ENCODE measurements around the gene SEC24C.

Gene SEC24C

DNA sequence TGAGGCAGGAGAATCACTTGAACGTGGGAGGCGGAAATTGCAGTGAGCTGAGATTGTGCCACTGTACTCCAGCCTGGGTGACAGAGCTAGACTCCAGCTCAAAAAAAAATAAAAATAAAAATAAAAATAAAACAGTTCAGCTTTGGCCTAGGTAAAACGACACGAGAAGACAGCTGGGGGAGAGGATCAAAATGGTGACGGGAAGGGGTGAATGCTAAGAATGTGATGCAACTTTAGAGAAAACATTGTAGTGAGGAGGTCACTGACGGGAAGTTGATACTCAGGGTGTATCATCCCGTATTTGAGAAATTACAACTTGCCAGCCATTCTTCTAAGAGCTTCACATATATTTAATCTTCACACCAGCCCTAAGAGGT is 66.2 kb downstream of the SEC24C start:
- no peak for TF ChIP-seq CTCF (IDR thresholded peaks at IDR 0.05)
- H3K36me3 ChIP-seq (ENCODE audit: control insufficient read depth, insufficient read depth, low read length) = no peaks in the 10 kb centered on the region
- H3K4me2 ChIP-seq (ENCODE audit: low read length) = peak overlapping the region; percentile 61
- no peaks in the 10 kb centered on the region for H3K9me3 ChIP-seq (ENCODE audit: control insufficient read depth, low read length)
- no peaks in the 10 kb centered on the region for H3K27me3 ChIP-seq (ENCODE audit: control insufficient read depth, insufficient read depth, low read length)
- H3K4me3 ChIP-seq (ENCODE audit: low read depth, low read length) = peak overlapping the region; percentile 69
- H3K79me2 ChIP-seq = peaks cover 12% of the 10 kb centered on the region
- peaks cover 15% of the 10 kb centered on the region for H3K4me1 ChIP-seq
- H3K27ac ChIP-seq = no peak overlapping the region
- no peak overlapping the region for H3K9ac ChIP-seq
- H2AFZ ChIP-seq = no peak overlapping the region

DNA sequence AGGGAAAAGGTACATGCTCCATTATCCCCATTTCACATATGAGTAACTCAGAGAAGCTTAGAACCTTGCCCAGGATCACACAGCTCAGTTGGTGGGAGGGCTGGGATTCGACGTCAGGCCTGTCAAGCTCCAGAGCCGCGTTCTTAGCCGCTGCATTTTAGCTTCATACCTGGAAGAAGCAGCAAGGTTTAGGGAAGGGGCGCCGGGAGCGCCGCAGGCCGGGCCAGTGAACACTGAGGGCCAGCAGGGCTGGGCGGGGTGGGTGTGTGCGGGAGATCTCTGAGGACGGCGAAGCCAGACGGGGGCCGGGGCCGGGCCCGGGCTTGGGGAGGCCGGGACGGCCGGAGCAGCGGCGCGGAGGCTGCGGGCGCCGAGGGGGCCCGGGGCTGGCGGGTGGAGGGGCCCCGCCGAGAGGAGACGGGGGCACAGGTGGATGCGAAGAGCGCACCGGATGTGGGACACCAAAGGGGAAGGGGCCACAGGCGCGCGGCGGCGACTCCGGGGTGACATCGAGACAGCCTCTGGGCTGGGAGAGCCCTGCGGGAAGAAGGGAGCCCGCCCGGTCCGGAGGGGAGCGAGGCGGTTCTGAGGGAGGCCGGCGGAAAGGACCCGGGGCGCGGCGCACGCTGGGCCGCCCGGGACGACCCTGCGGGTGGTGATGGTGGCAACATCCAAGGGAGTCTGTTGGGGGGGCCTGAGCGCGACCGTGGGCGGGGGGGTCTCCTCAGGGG is 66.7 kb downstream of the SEC24C start:
- Histone ChIP-seq H3K9me3 (ENCODE audit: control insufficient read depth, low read length) (no peaks in the 10 kb centered on the region), H3K27ac (peak overlapping the region; percentile 86), H3K36me3 (ENCODE audit: control insufficient read depth, insufficient read depth, low read length) (no peaks in the 10 kb centered on the region), H3K27me3 (ENCODE audit: control insufficient read depth, insufficient read depth, low read length) (no peaks in the 10 kb centered on the region), H3K4me3 (ENCODE audit: low read depth, low read length) (peak overlapping the region; percentile 69), H3K9ac (peak overlapping the region; percentile 57), H3K79me2 (peaks cover 12% of the 10 kb centered on the region), H2AFZ (peak overlapping the region; percentile 94), H3K4me2 (ENCODE audit: low read length) (peak overlapping the region; percentile 61), H3K4me1 (peaks cover 15% of the 10 kb centered on the region)
- TF ChIP-seq CTCF (IDR thresholded peaks at IDR 0.05) = no peak

- H3K9me3 ChIP-seq (ENCODE audit: control insufficient read depth, low read length) = no peaks in the 10 kb centered on the region
- H3K79me2 ChIP-seq = no peaks in the 10 kb centered on the region
- no peak overlapping the region for H3K4me2 ChIP-seq (ENCODE audit: low read length)
- H3K9ac ChIP-seq = no peak overlapping the region
- no peak overlapping the region for H2AFZ ChIP-seq
- H3K27ac ChIP-seq = no peak overlapping the region
- H3K27me3 ChIP-seq (ENCODE audit: control insufficient read depth, insufficient read depth, low read length) = no peaks in the 10 kb centered on the region
- no peaks in the 10 kb centered on the region for H3K36me3 ChIP-seq (ENCODE audit: control insufficient read depth, insufficient read depth, low read length)
- H3K4me3 ChIP-seq (ENCODE audit: low read depth, low read length) = no peak overlapping the region
- peaks cover 10% of the 10 kb centered on the region for H3K4me1 ChIP-seq
- TF ChIP-seq CTCF (IDR thresholded peaks at IDR 0.05) = no peak
Observed at GRCh38 chr10:73812657-73813056, 68.5 kb downstream of the SEC24C start.

GRCh38 chr10:73813333-73813732 is 69.2 kb downstream of the SEC24C start:
- Histone ChIP-seq H3K4me2 (ENCODE audit: low read length) (no peak overlapping the region), H3K9ac (no peak overlapping the region), H2AFZ (no peak overlapping the region), H3K79me2 (no peaks in the 10 kb centered on the region), H3K4me3 (ENCODE audit: low read depth, low read length) (no peak overlapping the region), H3K27ac (no peak overlapping the region), H3K4me1 (peaks cover 10% of the 10 kb centered on the region), H3K36me3 (ENCODE audit: control insufficient read depth, insufficient read depth, low read length) (no peaks in the 10 kb centered on the region), H3K9me3 (ENCODE audit: control insufficient read depth, low read length) (no peaks in the 10 kb centered on the region), H3K27me3 (ENCODE audit: control insufficient read depth, insufficient read depth, low read length) (no peaks in the 10 kb centered on the region)
- no peak for TF ChIP-seq CTCF (IDR thresholded peaks at IDR 0.05)
